ENCODE measurements around the gene TMEM63A. TPM values are rescaled to one million over a fixed set of nuclear protein-coding genes. Genes with fewer than 3 reads are reported as not detected.

Gene TMEM63A
- total and polyA plus RNA-seq, 2 of the 13 experiments (the other 11 are each of a cell fraction or from before 2014, with no cell fraction given), result 23.9 to 53.3 TPM

DNA sequence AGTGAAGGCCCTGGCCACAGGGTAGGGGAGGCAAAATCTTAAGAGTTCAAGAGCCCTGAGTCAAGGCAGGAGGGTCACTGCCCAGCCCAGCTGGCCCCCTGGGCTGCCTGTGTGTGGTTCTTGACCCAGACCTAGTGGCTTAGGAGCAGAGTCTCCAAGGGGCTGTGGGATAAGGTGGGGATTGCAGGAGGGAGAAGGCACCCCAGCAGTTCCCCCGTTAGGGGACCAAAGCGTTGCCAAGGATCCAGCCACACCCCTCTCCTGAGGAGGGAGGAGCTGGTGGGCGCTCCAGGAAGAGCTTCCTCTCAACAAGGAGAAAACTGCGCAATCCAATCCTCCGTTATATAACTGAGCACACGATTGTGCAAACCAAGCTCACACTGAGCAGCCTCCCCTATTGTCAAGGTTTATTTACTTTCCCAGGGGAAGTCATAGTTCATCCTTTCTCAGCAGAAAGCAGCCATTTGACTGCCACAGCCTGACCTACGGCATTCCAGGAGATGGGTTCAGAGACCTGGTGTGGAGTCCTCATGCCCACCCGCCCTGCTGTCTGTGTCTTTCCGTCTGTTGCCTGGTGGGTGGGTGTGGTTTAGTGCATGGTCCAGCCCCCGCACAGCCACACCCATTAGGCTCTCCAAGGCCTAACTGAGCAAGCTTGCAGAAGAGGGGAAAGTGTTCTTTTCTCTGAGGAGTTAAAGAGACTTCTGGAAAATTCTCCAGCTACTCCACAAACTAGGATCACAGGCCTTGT, 68.8 kb downstream of the TMEM63A start (continued):
- TF ChIP-seq ZNF407 (CRISPR knock-in tag; IDR thresholded peaks at IDR 0.05; ENCODE audit: not compliant biosample characterization), result peak; percentile 60
- TF ChIP-seq ZKSCAN1 (IDR thresholded peaks at IDR 0.05; ENCODE audit: low read length), result peak; percentile 55; the same call in 1 of the 2 replicates
- no peak; the same call in 1 of the 2 replicates for TF ChIP-seq NFYB (CRISPR knock-in tag; IDR thresholded peaks at IDR 0.05)
- no peak for TF ChIP-seq ZNF333 (CRISPR knock-in tag; IDR thresholded peaks at IDR 0.05; ENCODE audit: borderline replicate concordance)
- TF ChIP-seq ZNF143 (CRISPR knock-in tag; IDR thresholded peaks at IDR 0.05), result peak; percentile 54
- TF ChIP-seq, protein P1, sequence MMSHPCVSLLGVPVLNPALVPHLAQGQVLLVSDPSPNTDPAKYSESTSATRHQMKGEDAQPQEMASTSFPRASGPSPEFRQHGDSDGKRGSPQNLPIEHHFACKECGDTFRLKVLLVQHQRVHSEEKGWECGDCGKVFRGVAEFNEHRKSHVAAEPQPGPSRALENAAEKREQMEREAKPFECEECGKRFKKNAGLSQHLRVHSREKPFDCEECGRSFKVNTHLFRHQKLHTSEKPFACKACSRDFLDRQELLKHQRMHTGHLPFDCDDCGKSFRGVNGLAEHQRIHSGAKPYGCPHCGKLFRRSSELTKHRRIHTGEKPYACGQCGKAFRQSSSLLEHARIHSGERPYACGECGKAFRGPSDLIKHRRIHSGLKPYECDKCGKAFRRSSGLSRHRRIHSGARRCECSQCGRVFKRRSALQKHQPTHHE (CRISPR knock-in tag; IDR thresholded peaks at IDR 0.05; ENCODE audit: borderline replicate concordance), result peak; percentile 75; the same call in 1 of the 2 replicates
- TF ChIP-seq ZGPAT (CRISPR knock-in tag; IDR thresholded peaks at IDR 0.05), result peak; percentile 99
- TF ChIP-seq NFIC (IDR thresholded peaks at IDR 0.05; ENCODE audit: low read length), result peak; percentile 78
- TF ChIP-seq NCOA5 (CRISPR knock-in tag; IDR thresholded peaks at IDR 0.05), result no peak
- no peak for TF ChIP-seq SCMH1 (CRISPR knock-in tag; IDR thresholded peaks at IDR 0.05; ENCODE audit: borderline replicate concordance)
- TF ChIP-seq ZMAT5 (CRISPR knock-in tag; IDR thresholded peaks at IDR 0.05; ENCODE audit: borderline replicate concordance, low read depth), result no peak

Measured in HepG2 (cell line).